HAP-1 (cell line): ENCODE data around the gene CACNG5.
A peak's percentile ranks its signal among the peaks of the same experiment; 100 is the strongest.

Experiments used
- DNase-seq, 2 experiments: peaks; one replicate each; pipeline ENCODE4 v3.0.0-alpha.2; 2016 to 2020; ENCODE audit warnings: low spot score in 2 of 2
- H3K27me3 ChIP-seq: fragments of 250-450 bp; sonication (Bioruptor Pico); 2 replicates; pipeline ENCODE4 v1.5.1; 2020; ENCODE audit warnings: low read depth, mild to moderate bottlenecking, moderate library complexity
- H3K36me3 ChIP-seq: fragments of 250-450 bp; sonication (Bioruptor Pico); replicated peaks from 2 replicates; pipeline ENCODE4 v1.5.1; 2020; ENCODE audit warnings: mild to moderate bottlenecking
- H3K4me1 ChIP-seq: fragments of 250-450 bp; sonication (Bioruptor Pico); 2 replicates; pipeline ENCODE4 v1.5.1; 2020; ENCODE audit warnings: mild to moderate bottlenecking
- H3K4me3 ChIP-seq: fragments of 250-450 bp; sonication (Bioruptor Pico); 2 replicates; pipeline ENCODE4 v1.5.1; 2020; ENCODE audit warnings: mild to moderate bottlenecking, moderate library complexity
- H3K9me3 ChIP-seq: fragments of 250-450 bp; sonication (Bioruptor Pico); 2 replicates; pipeline ENCODE4 v1.5.1; 2020; ENCODE audit warnings: mild to moderate bottlenecking, moderate library complexity
- in situ Hi-C: fragments of 300-500 bp; cut with MboI; formaldehyde crosslinking; loops from 3 replicates; pipeline ENCODE4 v1.14.3; 2020; ENCODE audit warnings: low sequenced_read_pairs, inconsistent platforms, mixed read lengths

The CACNG5 gene

DNA sequence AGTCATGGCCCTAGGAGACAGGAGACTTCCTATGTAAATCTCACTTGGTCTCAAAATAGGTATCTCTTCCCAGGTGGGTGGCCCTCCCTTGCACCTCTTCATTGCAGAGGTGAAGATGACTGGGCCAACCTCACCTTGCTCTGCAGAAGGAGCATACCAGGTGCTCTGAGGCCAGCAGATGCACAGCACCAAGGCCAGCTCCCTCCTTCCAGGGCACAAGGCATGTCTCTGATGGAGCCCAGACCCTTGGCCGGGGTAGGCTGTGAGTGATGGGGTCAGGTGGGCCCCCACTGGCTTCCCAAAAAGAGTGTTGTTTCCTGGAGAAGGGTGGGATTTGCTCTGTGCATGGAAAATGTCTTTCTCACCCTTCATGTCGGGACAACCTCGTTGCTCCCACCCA lies 12.8 kb downstream of the CACNG5 start:
- no peak for DNase-seq
- H3K9me3 ChIP-seq, result no peaks in the 10 kb centered on the region; the same call in 1 of the 2 replicates
- H3K4me1 ChIP-seq, result no peaks in the 10 kb centered on the region
- H3K4me3 ChIP-seq, result no peak overlapping the region
- no peaks in the 10 kb centered on the region for H3K36me3 ChIP-seq
- in situ Hi-C loops, result no loop called here
- H3K27me3 ChIP-seq, result no peaks in the 10 kb centered on the region

DNA sequence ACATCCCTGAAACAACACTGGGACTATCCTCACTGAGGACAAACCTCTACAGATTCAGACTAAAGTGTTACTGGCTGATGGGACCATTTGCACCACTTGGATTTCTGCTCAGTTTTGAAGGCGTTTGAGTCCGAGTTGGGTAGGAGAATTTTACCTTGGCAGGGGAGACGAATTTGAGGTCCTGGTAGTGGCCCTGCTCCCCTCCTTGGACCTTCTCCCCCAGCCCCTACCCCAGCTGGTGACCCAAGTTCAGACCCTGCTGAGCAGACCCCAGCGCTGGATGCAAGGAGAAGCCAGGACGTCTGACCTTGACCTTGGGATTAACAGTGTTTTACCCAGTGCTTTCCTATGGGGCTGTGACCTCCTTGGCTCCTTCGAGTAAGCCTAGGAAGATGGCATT lies 13.6 kb downstream of the CACNG5 start:
- Histone ChIP-seq H3K4me1 (no peaks in the 10 kb centered on the region), H3K4me3 (no peak overlapping the region), H3K27me3 (no peaks in the 10 kb centered on the region), H3K9me3 (no peaks in the 10 kb centered on the region; the same call in 1 of the 2 replicates), H3K36me3 (no peaks in the 10 kb centered on the region)
- DNase-seq, result no peak
- in situ Hi-C loops, result no loop called here

DNA sequence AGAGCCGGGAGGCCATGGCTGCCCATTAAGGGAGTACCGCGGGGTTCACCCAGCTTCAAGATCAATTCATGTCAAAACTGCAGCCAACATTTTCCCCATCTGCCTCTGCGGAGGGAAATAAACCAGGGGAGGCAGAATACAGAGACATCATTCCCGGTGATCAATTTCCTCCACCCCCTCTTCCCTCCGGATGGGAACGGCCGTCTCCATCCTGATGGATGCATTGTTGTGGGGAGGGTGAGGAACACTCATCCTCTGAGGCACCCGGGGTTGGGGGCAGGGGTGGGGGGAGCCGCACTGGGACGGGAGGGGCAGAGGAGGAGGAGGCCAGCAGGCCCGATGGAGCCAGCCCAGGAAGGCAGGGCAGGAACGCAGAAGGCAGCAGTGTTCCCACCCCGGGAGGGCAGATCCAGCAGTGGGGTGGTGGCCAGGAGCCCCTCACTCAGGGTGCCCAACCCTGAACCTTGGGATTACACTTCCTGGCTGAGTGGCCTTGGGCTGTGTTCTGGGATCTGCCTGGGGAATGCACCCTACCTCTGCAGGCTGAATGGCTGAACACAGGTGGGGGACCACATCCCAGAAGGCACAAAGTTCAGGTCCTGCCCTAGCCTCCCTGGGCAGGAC lies 14.2 kb downstream of the CACNG5 start:
- Histone ChIP-seq H3K4me1 (no peaks in the 10 kb centered on the region), H3K36me3 (no peaks in the 10 kb centered on the region), H3K27me3 (no peaks in the 10 kb centered on the region), H3K9me3 (no peaks in the 10 kb centered on the region; the same call in 1 of the 2 replicates), H3K4me3 (no peak overlapping the region)
- in situ Hi-C loops, result no loop called here
- DNase-seq, result no peak

DNA sequence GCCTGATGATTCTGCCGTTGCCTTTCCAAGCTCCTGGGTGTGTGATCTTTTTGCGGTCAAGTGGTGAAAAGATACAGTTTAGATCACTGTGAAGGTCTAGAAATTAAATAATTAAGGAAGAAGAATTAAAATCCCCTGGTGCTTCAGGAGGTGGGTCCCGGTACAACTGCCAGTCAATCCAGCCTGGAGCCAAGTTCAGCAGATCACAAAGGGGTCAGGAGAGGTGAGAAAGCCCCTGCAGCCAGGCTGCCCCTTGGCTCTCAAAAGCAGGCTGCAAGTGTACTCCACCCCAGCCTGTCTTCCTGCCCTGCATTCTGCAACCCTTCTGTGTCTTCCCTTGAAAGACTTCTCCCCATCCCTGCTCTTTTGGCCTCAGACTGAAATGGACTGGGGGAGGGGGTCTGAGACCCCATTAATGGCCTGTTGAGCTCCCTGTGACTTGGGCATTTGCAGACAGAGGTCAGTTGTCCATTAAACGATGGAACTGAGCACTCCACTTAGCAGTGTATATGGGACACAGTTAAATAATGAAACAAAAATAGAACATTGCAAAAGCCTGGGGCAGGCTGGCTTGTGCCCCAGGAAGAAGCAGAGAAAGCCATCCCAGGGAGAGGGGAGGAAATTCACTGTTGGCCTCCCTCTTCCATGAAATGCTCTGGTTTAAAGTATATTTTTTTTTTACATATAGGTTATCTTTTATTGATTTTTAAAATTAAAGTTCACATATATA lies 15.1 kb downstream of the CACNG5 start:
- H3K4me1 ChIP-seq, result no peaks in the 10 kb centered on the region
- in situ Hi-C loops, result no loop called here

DNA sequence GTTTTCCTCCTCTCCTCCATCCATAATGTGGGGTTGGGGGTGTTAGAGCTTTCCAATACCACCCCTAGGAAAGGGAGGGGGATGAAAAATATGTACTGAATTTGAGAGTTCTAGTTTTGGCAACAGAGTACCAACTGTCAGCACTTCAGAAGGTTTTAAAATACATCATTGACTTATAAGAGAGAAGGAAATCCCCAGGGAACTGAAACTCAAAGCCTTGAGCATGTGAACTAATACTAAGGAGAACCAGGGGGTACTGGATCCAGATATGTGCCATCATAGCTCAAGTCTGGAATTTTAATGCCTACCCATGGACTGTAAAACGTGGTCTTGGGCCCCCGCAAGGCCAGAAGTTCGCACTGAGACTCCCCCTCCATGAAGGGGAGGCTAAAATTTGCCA lies 15.8 kb downstream of the CACNG5 start:
- no peak for DNase-seq
- in situ Hi-C loops, result no loop called here
- Histone ChIP-seq H3K9me3 (no peaks in the 10 kb centered on the region; the same call in 1 of the 2 replicates), H3K4me3 (no peak overlapping the region), H3K36me3 (no peaks in the 10 kb centered on the region), H3K27me3 (no peaks in the 10 kb centered on the region), H3K4me1 (no peaks in the 10 kb centered on the region)

More for the DNA sequence above, 15.1 kb downstream of the CACNG5 start:
- Histone ChIP-seq H3K36me3 (no peaks in the 10 kb centered on the region), H3K9me3 (no peaks in the 10 kb centered on the region; the same call in 1 of the 2 replicates), H3K27me3 (no peaks in the 10 kb centered on the region), H3K4me3 (no peak overlapping the region)
- no peak for DNase-seq

DNA sequence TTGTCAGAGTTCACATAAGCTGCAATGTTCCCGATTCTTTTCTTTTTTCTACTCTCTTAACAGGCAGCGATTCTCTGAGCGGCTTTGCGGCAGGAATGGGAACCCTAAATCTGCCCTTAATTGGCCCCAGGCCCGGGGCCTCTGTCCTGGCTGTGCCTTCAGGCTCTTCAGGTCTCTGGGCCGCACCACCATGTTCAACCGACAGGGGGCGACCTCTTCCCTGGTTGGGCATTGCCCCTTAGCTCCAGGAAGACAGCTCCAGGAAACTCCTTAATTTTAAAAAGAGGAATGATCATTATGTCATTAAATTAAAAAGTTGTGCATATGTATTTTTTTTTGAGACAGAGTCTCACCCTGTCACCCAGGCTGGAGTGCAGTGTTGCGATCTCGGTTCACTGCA lies 20.3 kb downstream of the CACNG5 start:
- H3K36me3 ChIP-seq, result no peaks in the 10 kb centered on the region
- no peak overlapping the region for H3K4me3 ChIP-seq
- H3K9me3 ChIP-seq, result no peaks in the 10 kb centered on the region
- DNase-seq, result peak in 1 of 2 experiments; percentile 73
- in situ Hi-C loops, result no loop called here
- no peaks in the 10 kb centered on the region for H3K27me3 ChIP-seq
- no peaks in the 10 kb centered on the region for H3K4me1 ChIP-seq

DNA sequence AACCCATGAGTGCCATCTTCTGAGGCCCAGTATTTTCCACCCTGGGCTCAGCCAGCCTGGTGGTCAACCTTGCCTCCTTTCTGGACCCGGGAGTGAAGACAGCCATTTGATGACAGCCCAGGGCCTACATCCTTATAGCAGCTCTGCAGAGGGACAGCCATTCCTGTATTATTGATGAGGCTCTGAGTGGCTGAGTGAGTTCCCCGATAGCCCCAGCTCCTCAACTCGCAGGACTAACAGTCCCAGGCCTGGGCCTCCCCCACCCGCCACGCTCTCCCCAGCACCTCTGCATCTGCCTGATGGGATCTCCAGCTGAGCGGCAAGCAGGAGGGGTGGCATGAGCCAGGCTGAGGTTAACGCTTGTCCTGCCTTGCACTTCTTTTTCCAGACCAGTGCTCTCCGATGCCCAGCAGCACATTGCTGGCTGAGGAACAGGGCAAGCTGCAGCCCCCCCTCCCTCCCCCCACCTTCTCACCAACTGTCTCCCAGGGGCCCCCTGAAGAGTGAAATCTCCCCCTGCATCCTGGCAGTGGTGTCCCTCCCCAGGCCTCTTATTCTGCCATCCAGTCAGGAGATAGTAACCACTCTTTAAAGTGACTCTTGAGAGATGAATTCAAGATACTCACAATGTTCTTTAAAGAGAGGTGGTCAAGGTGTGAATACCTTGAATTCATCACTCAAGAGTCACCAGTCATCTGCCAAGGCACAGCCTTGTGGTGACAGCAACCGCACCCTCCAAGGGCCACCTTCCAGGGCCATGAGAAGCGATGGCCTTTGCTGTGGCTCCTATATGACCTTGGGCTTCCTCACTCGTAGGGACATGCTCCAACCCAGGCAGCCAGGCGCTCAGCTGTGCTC lies 23.5 kb downstream of the CACNG5 start:
- Histone ChIP-seq H3K27me3 (no peaks in the 10 kb centered on the region), H3K4me3 (no peak overlapping the region), H3K36me3 (no peaks in the 10 kb centered on the region), H3K4me1 (no peaks in the 10 kb centered on the region), H3K9me3 (no peaks in the 10 kb centered on the region)
- no peak for DNase-seq
- in situ Hi-C loops, result no loop called here

DNA sequence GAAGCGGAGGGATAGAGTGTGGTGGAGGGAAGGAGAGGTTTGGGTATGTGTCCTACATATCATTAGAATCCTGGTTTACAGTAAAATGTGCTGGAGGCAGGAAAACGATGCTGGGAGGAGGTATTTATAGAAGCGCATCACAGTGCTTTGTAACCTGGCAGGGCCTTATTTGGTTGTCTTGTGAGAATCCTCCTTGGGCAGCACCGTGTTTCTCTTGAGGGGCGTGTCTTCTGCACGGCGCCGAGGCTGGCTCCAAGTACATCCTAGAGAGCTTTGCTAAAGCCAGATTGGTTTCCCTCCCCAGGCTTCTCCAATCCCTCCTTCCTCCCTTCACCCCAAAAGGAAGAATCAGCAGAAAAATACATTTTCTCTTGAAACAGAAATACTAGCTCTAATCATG lies 24.4 kb downstream of the CACNG5 start:
- in situ Hi-C loops, result no loop called here
- Histone ChIP-seq H3K4me3 (no peak overlapping the region), H3K9me3 (no peaks in the 10 kb centered on the region), H3K36me3 (no peaks in the 10 kb centered on the region), H3K27me3 (no peaks in the 10 kb centered on the region), H3K4me1 (no peaks in the 10 kb centered on the region)
- no peak for DNase-seq

DNA sequence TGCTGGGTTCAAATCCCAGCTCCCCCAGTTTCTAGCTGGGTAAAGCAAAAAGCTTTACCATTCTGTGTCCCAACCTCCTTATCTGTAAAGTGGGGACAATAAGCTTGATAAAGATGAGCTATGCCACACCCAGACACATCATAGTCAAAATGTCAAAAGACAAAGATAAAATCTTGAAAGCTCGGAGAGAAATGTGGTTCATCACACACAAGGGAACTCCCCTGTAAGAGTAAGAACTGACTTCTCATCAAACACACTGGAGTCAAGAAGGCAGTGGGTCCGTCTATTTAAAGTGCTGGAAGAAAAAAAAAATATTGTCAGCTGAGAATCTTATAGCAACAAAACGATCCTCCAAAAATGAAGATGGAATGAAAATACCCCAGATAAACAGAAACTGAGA lies 25.3 kb downstream of the CACNG5 start:
- H3K36me3 ChIP-seq, result no peaks in the 10 kb centered on the region
- no peak overlapping the region for H3K4me3 ChIP-seq
- no peaks in the 10 kb centered on the region for H3K4me1 ChIP-seq
- no peaks in the 10 kb centered on the region for H3K9me3 ChIP-seq
- H3K27me3 ChIP-seq, result no peaks in the 10 kb centered on the region
- in situ Hi-C loops, result no loop called here
- DNase-seq, result no peak

DNA sequence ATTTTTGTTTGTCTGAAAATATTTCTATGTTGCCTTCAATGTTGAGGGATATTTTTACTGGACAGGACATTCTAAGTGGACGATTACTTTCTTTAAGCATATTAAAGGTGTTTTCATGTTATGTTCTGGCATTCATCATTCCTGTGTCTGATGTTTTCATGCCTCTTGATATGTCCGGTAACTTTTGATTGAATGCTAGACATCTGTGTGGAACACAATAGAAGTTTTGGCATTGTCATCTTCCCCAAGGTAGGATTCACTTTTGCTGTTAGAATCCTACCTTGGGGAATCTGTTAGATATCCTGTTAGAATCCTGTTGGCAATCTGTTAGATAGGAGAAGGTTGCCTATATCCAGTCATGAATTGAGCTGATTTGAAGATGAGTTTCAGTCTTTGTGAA lies 28.9 kb downstream of the CACNG5 start:
- in situ Hi-C loops, result no loop called here
- H3K4me3 ChIP-seq, result no peak overlapping the region
- no peaks in the 10 kb centered on the region for H3K27me3 ChIP-seq
- no peaks in the 10 kb centered on the region for H3K36me3 ChIP-seq
- no peaks in the 10 kb centered on the region for H3K9me3 ChIP-seq
- H3K4me1 ChIP-seq, result no peaks in the 10 kb centered on the region
- DNase-seq, result no peak

DNA sequence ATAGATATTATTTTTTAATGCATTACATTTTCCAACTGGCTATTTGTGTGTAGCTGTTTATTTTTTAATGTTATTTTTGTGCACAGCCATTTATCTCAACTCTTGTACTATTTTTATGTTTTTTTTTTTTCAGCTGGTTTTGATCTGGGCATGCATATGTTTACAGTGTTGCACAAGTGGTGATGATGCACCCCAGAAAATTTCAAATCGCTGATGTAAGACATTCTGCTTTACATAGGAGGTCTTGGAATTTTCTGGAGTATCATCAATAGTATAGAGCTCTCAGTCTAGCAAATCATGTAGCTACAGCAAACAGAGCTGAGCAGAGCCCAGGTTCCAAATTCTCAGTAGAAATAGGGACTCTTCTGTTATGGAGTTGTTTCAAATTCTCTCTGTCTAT lies 30.2 kb downstream of the CACNG5 start:
- no peaks in the 10 kb centered on the region for H3K36me3 ChIP-seq
- H3K9me3 ChIP-seq, result no peaks in the 10 kb centered on the region
- no peak for DNase-seq
- no peaks in the 10 kb centered on the region for H3K4me1 ChIP-seq
- no peak overlapping the region for H3K4me3 ChIP-seq
- H3K27me3 ChIP-seq, result no peaks in the 10 kb centered on the region
- in situ Hi-C loops, result no loop called here

DNA sequence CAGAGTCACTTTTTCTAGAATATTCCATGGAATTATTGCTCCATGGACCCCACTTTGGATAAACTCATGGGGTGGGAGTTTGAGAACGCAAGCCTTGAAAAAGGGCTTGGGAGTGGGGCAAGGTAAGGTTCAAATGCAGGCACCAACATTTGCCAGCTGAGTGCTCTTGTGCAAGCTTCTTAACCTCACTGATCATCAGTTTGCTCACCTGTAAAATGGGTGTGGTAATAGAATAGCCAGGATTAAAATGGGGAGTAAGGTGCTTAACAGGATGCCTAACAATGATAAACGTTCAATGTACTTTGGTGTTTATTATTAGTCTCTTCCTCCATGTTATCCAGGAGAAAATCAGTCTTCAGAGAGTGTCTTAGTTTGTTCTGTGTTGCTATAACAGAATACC lies 39.0 kb downstream of the CACNG5 start:
- no peak for DNase-seq
- Histone ChIP-seq H3K27me3 (peaks cover 3% of the 10 kb centered on the region; the same call in 1 of the 2 replicates), H3K36me3 (no peaks in the 10 kb centered on the region), H3K4me1 (no peaks in the 10 kb centered on the region), H3K4me3 (no peak overlapping the region), H3K9me3 (no peaks in the 10 kb centered on the region)
- in situ Hi-C loops, result no loop called here

DNA sequence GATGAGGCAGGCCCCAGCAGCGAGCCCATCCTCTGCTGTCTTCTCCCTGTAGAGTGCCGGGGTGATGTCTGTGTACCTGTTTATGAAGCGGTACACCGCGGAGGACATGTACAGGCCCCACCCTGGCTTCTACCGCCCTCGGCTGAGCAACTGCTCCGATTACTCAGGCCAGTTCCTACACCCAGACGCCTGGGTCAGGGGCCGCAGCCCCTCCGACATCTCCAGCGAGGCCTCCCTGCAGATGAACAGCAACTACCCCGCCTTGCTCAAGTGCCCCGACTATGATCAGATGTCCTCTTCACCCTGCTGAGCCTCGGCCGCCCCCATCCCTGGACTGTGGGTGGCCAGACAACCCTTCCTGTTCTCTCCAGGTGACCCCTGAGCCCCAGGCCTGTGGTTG lies 50.0 kb downstream of the CACNG5 start:
- DNase-seq, result no peak
- H3K9me3 ChIP-seq, result no peaks in the 10 kb centered on the region
- no peaks in the 10 kb centered on the region for H3K27me3 ChIP-seq
- no peak overlapping the region for H3K4me3 ChIP-seq
- no peaks in the 10 kb centered on the region for H3K4me1 ChIP-seq
- no peaks in the 10 kb centered on the region for H3K36me3 ChIP-seq
- in situ Hi-C loops, result no loop called here

DNA sequence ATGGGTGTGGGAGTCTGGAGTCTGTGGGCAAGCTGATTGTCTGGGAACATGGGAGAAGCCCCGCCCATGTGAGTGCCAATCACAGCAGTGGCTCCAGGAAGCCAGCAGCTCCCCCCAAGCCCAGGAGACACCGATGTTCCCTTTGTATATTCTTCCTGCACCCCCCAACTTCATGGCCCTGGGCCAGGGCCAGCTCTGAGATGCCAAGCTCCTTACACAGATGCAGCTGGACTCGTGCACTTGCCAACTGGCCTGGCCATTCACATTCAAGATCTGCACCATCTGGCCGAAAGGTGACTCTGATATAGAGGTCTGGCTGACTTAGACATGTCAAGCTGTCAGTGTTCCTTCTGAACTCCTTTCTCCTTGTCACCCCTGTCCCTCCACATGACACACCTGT lies 50.5 kb downstream of the CACNG5 start:
- Histone ChIP-seq H3K27me3 (no peaks in the 10 kb centered on the region), H3K36me3 (no peaks in the 10 kb centered on the region), H3K4me3 (no peak overlapping the region), H3K4me1 (no peaks in the 10 kb centered on the region), H3K9me3 (no peaks in the 10 kb centered on the region)
- in situ Hi-C loops, result no loop called here
- no peak for DNase-seq
